AG09319 (cell line): ENCODE measurements around the gene TCHHL1.

Source experiments
- DNase-seq: peaks from one replicate; pipeline ENCODE4 v3.0.0-alpha.2; 2010; ENCODE audit warnings: low read depth; ENCODE audit errors: extremely low read depth
- TF ChIP-seq, protein P1 (sequence below): IDR thresholded peaks from 2 replicates; pipeline ENCODE4 v1.5.1; 2011; ENCODE audit warnings: low read depth, mild to moderate bottlenecking, inconsistent platforms, low read length, moderate library complexity

Gene TCHHL1

DNA sequence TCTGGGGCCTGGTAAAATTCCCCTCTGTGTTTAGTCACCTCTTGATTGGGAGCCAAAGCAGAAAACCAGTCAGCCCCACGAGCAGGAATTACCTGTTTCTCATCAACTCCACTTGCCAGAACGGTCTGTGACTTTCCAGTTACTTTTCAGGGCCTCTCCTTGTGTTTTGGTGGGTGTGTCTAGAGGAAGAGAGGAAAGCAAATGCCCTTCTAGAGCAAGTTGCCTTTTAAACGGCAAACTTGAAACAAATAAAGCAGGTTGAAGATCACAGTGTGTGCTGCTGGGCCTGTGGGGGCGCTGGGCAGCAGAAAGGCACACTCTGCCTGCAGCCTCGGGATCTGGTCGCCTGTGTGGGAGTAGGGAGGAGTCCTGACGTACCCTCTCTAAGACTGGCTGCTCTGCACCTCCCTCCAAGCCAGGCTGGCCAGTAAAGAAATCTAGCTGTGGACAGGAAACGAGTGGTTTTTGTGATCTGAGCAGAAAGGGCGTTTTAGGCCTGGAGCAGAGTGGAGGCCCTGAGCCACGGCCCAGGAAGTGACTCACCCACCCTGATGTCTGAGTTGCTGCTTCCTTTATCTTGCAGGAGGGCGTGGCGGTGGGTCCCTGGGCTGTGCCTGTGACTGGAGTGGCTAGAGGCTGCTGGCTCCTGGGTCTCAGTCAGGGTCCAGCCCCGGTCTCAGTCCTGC lies 41.0 kb downstream of the TCHHL1 start:
- DNase-seq = peak; percentile 97
- TF ChIP-seq, protein P1, sequence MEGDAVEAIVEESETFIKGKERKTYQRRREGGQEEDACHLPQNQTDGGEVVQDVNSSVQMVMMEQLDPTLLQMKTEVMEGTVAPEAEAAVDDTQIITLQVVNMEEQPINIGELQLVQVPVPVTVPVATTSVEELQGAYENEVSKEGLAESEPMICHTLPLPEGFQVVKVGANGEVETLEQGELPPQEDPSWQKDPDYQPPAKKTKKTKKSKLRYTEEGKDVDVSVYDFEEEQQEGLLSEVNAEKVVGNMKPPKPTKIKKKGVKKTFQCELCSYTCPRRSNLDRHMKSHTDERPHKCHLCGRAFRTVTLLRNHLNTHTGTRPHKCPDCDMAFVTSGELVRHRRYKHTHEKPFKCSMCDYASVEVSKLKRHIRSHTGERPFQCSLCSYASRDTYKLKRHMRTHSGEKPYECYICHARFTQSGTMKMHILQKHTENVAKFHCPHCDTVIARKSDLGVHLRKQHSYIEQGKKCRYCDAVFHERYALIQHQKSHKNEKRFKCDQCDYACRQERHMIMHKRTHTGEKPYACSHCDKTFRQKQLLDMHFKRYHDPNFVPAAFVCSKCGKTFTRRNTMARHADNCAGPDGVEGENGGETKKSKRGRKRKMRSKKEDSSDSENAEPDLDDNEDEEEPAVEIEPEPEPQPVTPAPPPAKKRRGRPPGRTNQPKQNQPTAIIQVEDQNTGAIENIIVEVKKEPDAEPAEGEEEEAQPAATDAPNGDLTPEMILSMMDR = peak; percentile 68

DNA sequence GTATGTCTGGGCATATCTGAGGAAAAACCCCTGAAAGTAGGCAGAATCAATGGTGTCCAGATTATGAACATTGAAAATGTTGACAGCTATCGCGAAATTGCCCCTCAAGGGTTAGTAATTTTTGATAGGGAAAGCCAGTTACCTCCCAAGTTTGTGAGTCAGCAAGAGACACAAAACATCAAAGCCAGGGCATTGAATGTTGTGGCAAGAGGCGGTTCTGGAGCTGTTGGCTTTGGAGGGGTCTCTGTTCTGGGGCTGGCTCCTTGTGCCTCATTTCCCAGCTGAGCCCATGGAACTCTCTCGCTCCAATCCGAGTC lies 41.5 kb downstream of the TCHHL1 start:
- DNase-seq = no peak
- TF ChIP-seq, protein P1 = no peak

DNA sequence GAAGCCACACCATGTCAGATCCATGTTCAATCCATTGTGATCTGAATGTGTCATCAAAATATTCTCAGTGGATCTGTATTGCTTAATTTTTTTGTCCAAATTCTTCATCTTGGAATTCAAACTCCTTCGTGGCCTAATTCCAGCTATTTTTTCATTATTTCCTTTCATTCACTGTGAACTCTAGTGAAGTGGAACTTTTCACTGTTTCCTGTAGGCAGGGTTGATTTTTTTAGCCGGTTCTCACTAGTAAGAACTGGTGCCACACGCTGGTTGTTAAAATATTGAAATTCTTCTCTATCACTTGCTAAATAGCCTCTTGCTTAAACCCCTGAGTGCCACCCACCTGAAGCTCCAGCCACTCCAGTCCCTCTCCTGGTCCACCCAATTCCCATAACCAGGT lies 44.5 kb downstream of the TCHHL1 start:
- DNase-seq = no peak
- TF ChIP-seq, protein P1 = no peak

DNA sequence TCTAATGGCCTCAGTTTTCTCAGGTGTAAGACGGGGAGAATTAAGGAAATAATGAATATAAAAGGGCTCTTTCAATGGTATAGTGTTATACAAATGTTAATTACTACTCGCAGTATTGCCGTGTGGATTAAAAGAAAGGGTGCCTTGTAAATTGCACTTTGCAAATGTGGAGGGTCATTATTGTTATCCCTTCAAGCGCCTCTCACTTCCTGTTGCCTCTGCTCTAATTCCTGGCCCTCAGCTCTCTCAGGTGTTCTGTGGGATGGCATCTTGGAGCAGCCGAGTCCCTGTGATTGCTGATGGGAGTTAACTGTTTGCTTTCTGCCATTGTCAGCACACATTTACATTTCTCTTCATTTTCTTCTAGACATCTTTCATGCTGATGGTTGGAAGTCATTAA lies 45.0 kb downstream of the TCHHL1 start:
- TF ChIP-seq, protein P1 = no peak
- DNase-seq = no peak

DNA sequence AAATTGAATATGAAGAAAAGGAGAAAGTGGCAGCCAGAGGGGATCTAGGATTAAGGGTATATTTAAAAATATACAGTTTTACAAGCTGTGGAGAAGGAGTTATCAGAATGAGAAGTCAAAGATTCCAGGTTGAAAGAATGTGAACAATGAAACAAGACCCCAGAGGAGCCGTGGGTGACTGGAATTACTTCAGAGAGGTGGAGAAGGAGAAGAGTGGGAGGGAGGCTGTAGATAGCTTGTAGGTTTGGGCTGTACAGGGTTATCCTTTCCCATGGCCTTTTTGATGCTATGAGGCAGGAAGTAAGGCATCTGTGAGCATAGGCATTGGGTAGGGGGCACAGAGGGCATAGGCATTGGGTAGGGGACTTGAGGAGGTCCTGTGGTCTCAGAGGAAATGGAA lies 46.8 kb downstream of the TCHHL1 start:
- TF ChIP-seq, protein P1 = no peak
- no peak for DNase-seq

DNA sequence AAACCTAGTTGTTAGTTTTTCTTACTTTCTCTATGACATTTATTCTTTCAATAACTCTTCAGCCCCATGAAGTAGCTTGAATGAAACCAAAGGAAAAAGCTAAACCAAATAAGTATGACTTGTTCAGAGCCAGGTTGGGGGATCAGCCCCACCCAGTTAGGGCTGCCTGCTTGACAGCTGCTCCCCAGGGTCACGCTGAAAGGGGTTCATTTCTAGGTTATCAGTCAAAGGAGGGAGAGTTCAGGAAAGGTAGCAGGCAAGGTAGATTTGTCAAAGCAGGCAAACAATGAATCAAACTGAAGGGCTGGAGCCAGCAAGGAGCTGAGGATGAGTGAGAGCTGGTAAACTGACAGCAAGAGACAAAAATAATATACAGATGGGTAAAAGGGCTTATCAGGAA lies 49.0 kb downstream of the TCHHL1 start:
- no peak for DNase-seq
- TF ChIP-seq, protein P1 = no peak

DNA sequence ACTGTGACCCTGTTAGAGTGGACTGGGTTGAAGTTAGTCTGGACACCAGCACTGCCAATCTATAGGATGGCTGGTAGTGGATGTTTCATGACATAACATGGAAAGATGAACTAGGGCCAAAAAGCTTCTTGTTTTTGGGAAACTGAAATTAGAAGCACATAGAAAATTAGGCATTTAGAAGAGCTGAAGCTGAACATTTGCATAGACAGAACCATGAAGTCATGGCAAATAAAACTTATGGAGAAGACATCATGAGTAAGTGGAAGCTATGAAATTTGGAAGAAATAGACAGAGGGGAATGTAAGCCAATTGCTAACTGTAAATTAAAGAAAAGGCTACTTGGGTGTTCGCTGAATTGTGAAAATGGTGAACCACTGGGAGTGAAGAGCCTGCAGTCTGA lies 49.4 kb downstream of the TCHHL1 start:
- TF ChIP-seq, protein P1 = no peak
- DNase-seq = no peak
